GM18870 (cell line): ENCODE results near the gene PRPF31.
"Not testable (repeated sequence)": the region's sequence is repeated elsewhere in the genome, so short reads cannot be mapped to it uniquely, and the experiment has no call there.

Experiments used
- ATAC-seq: cut with Tn5 transposase; IDR thresholded peaks from one replicate; pipeline ENCODE4 v1.9.1; 2021; ENCODE audit warnings: moderate library complexity; ENCODE audit not compliant: unreplicated experiment

Gene PRPF31, protein sequence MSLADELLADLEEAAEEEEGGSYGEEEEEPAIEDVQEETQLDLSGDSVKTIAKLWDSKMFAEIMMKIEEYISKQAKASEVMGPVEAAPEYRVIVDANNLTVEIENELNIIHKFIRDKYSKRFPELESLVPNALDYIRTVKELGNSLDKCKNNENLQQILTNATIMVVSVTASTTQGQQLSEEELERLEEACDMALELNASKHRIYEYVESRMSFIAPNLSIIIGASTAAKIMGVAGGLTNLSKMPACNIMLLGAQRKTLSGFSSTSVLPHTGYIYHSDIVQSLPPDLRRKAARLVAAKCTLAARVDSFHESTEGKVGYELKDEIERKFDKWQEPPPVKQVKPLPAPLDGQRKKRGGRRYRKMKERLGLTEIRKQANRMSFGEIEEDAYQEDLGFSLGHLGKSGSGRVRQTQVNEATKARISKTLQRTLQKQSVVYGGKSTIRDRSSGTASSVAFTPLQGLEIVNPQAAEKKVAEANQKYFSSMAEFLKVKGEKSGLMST

DNA sequence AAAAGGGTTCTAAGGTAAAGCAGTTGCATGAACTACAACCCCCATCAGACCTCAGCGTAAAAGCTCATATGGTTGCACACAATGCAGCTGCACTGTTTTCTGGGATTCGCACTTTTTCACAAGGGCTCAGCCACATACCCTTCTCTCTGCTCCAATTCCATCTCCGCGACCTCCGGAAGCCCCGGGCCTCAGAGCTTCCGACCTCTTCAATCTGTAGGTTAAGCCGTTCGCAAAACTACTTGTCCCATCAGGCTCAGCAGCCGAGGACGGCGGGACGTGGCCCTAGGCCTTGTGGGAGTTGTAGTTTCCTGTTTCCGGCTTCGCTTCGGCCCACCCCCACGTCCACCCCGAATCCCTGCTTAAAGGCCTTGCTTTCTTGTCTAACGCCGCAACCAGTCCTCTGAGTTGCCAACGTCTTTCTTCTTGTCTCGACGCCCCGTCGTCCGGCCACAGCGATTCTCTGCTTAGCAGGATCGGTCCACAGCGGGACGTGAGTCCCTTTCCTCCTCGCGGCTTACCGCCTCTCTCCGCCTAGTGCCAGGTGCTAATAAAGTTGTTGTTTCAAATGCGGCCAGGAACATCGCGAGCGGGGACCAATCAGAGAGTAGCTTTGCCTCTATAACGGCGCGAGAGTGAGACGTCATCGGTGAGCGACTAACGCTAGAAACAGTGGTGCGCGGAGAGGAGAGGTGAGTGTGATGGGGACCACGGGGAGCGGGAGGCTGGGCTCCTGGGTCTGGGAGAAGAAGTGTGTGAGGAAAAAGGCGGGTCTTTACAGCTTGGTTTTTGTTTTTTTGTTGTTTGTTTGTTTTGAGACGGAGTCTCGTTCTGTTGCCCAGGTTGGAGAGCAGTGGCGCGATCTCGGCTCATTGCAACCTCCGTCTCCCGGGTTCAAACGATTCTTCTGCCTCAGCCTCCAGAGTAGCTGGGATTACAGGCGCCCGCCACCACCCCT lies at the start of gene PRPF31, which contains the start of gene TFPT:
TSS of gene PRPF31 (plus strand) at position 646 of the 955 bp plus-strand sequence. CDS start 2,525 bp downstream, outside the sequence.
TSS of gene TFPT (minus strand) at position 549 of the 955 bp plus-strand sequence. CDS start at position 161, 388 bp downstream.
- peak; percentile 83 for ATAC-seq

GRCh38 chr19:54069470-54069869 lies 46.1 kb upstream of the PRPF31 start:
- ATAC-seq: no peak

GRCh38 chr19:54073829-54074228 lies 41.7 kb upstream of the PRPF31 start:
- ATAC-seq: no peak

GRCh38 chr19:54074851-54075250 lies 40.7 kb upstream of the PRPF31 start:
- no peak for ATAC-seq

DNA sequence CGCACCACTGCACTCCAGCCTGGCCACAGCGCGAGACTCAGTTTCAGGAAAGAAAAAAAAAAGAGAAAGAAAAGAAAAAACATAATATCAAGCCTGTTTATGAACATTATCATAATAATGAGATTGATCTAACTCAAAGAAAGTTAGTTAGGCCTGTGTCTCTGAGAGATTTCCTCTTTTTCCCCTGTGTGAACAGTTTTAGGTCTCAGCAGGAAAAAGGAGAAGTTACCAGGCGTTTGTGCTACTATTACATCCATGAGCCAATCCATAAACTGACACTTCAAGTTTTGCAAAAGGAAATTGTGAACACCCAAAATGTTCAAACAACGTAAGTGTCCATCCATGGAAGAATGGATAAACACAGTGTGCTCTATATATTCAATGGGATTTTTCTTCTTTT lies 38.2 kb upstream of the PRPF31 start:
- no peak for ATAC-seq

DNA sequence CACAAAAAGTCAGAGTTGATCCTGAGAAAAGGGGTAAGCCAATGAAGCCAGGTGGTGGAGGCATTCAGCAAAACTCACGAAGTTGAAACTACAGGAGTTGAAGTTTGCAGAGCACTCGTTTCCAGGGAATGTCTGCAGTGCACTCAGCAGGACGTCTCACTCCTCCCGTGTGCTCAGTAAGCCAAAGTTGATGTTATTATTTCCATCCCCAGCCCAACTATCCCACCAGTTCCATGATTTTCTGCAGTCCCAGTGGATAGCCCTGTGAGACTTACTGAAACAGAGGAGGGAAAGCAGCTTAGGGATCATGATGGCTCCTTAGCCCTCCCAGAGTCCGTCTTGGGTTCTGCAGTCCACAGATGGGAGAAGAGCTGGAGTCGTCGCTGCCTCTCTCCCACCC lies 34.5 kb upstream of the PRPF31 start, which contains the start of gene TARM1:
TSS of gene TARM1 (minus strand) at position 334 of the 400 bp plus-strand sequence. CDS start at position 309, 25 bp downstream.
- no peak for ATAC-seq

DNA sequence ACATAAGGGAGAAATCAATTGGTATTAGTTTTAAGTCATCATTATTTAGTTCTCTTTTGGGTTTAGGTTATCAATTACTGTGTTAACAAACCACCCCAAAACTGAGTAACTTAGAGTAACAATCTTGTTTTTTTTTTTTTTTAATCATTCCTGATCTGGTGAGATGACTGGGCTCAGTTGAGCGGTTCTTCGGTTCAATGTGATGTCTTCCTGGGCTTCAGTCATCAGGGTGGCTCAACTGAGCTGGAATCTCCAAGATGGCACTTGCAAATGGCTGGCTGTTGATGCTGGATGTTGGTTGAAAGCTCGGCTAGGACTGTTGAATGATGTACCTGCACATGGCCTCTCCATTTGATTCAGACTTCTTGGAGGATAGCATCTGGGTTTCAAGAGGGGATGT lies 31.1 kb upstream of the PRPF31 start:
- no peak for ATAC-seq

DNA sequence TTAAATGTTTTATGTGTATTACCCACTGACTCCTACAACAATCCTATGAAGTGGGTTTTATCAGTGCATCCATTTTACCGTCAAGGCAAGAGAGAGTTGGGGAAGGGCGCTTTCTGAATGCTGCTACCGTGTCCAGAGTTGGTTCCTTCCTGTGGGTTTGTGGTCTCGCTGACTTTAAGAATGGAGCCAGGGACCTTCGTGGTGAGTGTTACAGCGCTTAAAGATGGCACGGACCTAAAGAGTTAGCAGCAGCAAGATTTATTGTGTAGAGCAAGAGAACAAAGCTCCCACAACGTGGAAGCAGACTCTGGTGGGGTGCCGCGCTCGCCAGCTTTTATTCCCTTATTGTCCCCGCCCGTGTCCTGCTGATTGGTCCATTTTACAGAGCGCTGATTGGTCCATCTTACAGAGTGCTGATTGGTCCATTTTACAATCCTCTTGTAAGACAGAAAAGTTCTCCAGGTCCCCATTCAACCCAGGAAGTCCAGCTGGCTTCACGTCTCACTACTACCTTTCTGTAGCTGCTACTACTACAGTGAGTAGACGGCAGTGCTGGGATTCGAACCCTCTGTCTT lies 21.0 kb upstream of the PRPF31 start:
- ATAC-seq: no peak

- ATAC-seq: no peak
Observed at GRCh38 chr19:54095136-54095858, 20.3 kb upstream of the PRPF31 start.

GRCh38 chr19:54095859-54096616 lies 19.5 kb upstream of the PRPF31 start:
- not testable (repeated sequence) for ATAC-seq

DNA sequence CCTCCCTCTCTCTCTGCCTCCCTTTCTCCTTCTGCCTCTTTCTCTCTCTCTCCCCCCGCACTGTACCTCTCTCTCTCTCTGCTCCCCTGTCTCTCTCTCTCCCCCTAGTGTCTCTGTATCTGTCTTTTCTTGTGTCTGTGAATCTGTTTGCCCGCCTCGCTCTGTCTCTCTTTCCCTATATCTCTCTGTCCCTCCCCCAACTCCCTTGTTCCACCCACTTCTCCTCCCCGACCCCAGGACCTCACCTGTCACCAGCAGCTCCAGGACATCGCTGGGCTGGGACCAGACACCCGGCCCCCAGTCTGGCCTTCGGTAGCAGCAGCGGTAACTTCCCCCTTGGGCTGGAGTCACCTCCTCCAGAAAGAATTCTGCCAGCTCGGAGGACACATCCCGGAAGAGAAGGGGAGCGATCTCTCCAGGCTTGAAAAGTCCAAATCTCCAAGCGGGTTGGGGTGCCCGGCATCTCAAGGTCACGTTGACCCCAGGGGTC lies 18.9 kb upstream of the PRPF31 start:
- ATAC-seq: no peak

DNA sequence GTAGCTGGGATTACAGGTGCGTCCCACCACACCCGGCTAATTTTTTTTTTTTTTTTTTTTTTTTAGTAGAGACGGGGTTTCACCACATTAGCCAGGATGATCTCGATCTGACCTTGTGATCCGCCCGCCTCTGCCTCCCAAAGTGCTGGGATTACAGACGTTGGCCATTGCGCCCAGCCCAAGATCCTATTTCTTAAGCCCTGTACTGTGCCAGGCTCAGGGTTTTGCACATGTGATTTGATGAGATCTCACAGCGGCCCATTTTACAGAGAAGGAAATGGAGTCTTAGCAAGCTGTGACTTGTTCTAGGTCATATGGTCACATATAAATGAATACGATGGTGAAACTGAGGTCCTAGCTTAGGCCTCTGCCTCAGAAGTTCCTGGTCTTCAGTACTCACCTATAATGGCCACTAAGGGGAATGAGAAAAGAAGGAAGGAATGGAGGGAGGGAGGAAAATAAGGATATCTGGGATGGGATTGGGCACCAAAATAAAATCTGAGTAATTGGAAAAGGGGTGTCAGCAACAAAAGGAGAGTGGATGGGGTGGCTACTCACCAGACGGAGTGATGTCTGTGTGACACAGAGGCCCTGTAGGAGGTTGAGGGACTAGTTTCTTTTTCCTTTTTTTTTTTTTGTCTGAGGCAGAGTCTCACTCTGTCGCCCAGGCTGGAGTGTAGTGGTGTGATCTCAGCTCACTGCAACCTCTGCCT lies 16.2 kb upstream of the PRPF31 start:
- no peak for ATAC-seq

GRCh38 chr19:54099903-54100255 lies 15.7 kb upstream of the PRPF31 start:
- not testable (repeated sequence) for ATAC-seq

- no peak for ATAC-seq
Observed at GRCh38 chr19:54100561-54100960, 15.0 kb upstream of the PRPF31 start, which contains the start of gene OSCAR. OSCAR (minus strand) TSS chr19:54100803; CDS start chr19:54100792, 11 bp downstream.

- ATAC-seq: peak; percentile 88
Observed at GRCh38 chr19:54102421-54103169, 13.0 kb upstream of the PRPF31 start, which contains the start of gene NDUFA3. NDUFA3 (plus strand) TSS chr19:54102855; CDS start chr19:54102879, 24 bp downstream.

- no peak for ATAC-seq
Observed at GRCh38 chr19:54104998-54105715, 10.4 kb upstream of the PRPF31 start.

DNA sequence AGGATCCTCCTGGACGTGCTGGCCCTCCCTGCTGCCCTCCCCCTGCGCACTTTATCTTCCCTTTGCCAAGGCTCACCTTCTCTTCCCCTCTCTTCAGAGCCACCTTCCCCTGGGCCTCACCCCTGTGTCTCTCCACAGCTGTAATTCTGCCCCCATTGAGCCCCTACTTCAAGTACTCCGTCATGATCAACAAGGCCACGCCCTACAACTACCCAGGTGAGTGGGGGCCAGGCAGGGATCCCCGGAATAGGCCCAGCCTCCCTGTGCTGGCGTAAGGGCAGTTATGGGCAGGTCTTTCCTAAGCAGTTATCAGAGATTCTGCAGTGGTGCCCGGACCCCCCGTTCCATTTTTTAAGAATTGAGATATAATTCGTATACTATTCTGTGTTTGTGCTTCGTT lies 9.8 kb upstream of the PRPF31 start:
- no peak for ATAC-seq
